AG04450 (cell line): Measurements from ENCODE around the gene TNIK. TPM values are rescaled to one million over a fixed set of nuclear protein-coding genes. Genes with fewer than 3 reads are reported as not detected.

Source experiments
- CTCF ChIA-PET: fragments of 300-600, 350-600 bp; formaldehyde crosslinking; extraction: SDS; loops from one replicate; lab custom pipeline; 2022; ENCODE audit warnings: antibody characterized with exemption, inconsistent platforms; lab: Charles Lee
- POLR2A ChIA-PET: fragments of 350-600 bp; formaldehyde crosslinking; extraction: SDS; loops from one replicate; lab custom pipeline; 2021; ENCODE audit warnings: antibody characterized with exemption, inconsistent platforms; lab: Yijun Ruan, JAX
- DNase-seq: peaks from one replicate; pipeline ENCODE4 v3.0.0-alpha.2; 2011; ENCODE audit warnings: low read depth, low spot score
- H3K27ac ChIP-seq: one replicate; pipeline ENCODE4 v1.5.1; 2012; ENCODE audit warnings: low read depth, low read length, control low read depth
- H3K27me3 ChIP-seq: one replicate; pipeline ENCODE4 v1.6.0; 2012; ENCODE audit warnings: low read length; ENCODE audit not compliant: control insufficient read depth, insufficient read depth
- H3K4me3 ChIP-seq: 2 replicates; pipeline ENCODE4 v1.5.1; 2011; ENCODE audit warnings: mild to moderate bottlenecking, low read depth, low read length, control low read depth
- H3K9me3 ChIP-seq: 2 replicates; pipeline ENCODE4 v1.5.1; 2012; ENCODE audit warnings: low read length; ENCODE audit not compliant: control insufficient read depth, insufficient read depth
- polyA plus RNA-seq: library from polyadenylated mRNA; depleted of rRNA; stranded (reverse); fragments of >200 nt; gene quantifications from 2 replicates; pipeline ENCODE4 v1.2.3, GENCODE V29; 2011
- TF ChIP-seq, protein P1 (sequence below): IDR thresholded peaks from 2 replicates; pipeline ENCODE4 v1.5.1; 2011; ENCODE audit warnings: low read depth, low read length, control low read depth, inconsistent platforms

TNIK gene
- polyA plus RNA-seq, 1 experiment = 9.0 TPM

DNA sequence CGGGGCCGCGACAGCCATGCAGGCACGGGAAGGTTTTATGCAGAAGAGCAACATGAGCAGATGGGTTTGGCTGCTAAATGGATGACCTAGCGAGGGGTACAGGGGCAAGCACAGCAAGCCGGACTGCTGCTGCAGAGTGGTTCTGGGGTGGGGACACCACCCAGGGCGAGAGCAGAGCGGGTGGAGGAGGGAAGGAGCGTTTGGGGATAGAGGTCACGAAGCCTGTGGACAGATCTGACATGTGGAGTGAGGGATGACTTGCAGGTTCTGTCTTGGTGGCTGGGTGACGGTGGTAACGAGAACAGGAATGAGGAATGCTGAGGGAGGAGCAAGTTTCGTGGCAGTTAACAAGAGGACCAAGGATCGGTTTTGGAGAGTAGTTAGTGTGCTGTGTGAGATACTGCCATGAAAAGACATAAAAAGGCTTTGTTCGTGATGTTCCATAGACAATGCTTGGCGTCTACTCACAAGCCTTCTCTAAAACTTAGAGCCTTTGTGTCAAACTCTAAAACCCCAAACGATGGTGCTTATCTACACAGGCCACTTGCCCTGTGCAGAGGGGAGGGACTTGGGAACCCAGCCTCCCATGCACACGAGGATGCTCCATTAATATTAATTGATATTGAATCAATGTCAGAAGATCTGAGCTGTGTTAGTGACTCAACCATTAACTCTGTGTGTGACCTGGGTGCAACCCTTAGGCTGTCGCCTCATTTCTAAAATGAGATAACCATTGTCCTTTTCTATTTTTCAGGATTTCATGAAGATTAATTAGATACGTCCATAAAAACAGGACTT lies 301.0 kb downstream of the TNIK start:
- no peak for DNase-seq
- no peaks in the 10 kb centered on the region for H3K27me3 ChIP-seq
- ChIA-PET POLR2A (interaction anchor here (0.6 kb wide), 1 partner anchor 11 kb away, joined by 3 read pairs; no protein-coding TSS in a partner anchor), CTCF (no interaction called here)
- H3K4me3 ChIP-seq = no peak overlapping the region
- TF ChIP-seq, protein P1, sequence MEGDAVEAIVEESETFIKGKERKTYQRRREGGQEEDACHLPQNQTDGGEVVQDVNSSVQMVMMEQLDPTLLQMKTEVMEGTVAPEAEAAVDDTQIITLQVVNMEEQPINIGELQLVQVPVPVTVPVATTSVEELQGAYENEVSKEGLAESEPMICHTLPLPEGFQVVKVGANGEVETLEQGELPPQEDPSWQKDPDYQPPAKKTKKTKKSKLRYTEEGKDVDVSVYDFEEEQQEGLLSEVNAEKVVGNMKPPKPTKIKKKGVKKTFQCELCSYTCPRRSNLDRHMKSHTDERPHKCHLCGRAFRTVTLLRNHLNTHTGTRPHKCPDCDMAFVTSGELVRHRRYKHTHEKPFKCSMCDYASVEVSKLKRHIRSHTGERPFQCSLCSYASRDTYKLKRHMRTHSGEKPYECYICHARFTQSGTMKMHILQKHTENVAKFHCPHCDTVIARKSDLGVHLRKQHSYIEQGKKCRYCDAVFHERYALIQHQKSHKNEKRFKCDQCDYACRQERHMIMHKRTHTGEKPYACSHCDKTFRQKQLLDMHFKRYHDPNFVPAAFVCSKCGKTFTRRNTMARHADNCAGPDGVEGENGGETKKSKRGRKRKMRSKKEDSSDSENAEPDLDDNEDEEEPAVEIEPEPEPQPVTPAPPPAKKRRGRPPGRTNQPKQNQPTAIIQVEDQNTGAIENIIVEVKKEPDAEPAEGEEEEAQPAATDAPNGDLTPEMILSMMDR = no peak
- no peak overlapping the region for H3K27ac ChIP-seq
- H3K9me3 ChIP-seq = peaks cover 3% of the 10 kb centered on the region; the same call in 1 of the 2 replicates

DNA sequence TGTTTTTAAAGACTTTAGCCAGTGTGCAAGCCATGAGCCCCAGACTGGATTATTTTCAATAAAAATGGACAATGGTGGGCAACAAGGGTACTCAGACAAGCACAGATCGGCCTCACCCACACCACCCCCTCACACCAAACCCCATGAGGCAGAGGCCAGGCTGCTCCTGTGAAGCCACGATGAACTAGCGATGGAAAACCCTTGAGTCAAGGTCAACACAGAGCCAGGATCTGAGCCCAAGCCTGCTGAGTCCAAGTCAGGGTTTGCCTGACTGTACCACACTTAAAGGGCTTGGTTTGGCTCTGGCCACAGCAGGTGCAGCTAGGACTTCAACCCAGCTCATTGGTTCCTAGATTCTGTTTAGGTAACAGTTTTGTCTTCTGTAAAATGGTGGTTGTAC lies 302.2 kb downstream of the TNIK start:
- no peak overlapping the region for H3K4me3 ChIP-seq
- CTCF ChIA-PET = interaction anchor here (1.1 to 1.3 kb wide), 3 partner anchors 38 to 408 kb away, joined by 3 read pairs; no protein-coding TSS in a partner anchor
- TF ChIP-seq, protein P1 = no peak
- DNase-seq = no peak
- H3K27me3 ChIP-seq = no peaks in the 10 kb centered on the region
- H3K27ac ChIP-seq = no peak overlapping the region
- POLR2A ChIA-PET = no interaction called here
- H3K9me3 ChIP-seq = peaks cover 2% of the 10 kb centered on the region; the same call in 1 of the 2 replicates

DNA sequence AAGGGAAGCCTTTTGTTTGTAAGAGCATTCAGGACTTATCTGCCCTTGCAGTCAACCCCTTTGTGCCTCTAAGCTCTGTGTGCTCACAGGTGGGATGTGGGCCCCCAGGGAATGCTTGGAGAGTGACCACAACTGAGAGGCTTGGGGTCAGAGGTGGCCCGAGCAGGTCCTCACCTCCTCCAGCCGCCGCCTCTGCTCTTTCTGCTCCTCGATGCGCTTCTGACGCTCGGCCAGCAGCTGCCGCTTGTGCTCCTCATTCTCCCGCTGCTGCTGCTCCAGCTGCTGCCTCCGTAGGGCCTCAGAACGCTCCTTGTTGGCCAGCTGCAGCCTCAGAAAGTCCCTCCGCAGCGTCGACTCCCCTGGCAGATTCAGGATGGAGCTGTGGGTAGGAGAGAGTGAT lies 302.9 kb downstream of the TNIK start:
- no peak overlapping the region for H3K4me3 ChIP-seq
- ChIA-PET CTCF (interaction anchor here (1.1 to 1.3 kb wide), 3 partner anchors 39 to 409 kb away, joined by 3 read pairs; no protein-coding TSS in a partner anchor), POLR2A (no interaction called here)
- TF ChIP-seq, protein P1 = peak; percentile 19
- DNase-seq = no peak
- no peak overlapping the region for H3K27ac ChIP-seq
- no peaks in the 10 kb centered on the region for H3K9me3 ChIP-seq
- H3K27me3 ChIP-seq = no peaks in the 10 kb centered on the region

DNA sequence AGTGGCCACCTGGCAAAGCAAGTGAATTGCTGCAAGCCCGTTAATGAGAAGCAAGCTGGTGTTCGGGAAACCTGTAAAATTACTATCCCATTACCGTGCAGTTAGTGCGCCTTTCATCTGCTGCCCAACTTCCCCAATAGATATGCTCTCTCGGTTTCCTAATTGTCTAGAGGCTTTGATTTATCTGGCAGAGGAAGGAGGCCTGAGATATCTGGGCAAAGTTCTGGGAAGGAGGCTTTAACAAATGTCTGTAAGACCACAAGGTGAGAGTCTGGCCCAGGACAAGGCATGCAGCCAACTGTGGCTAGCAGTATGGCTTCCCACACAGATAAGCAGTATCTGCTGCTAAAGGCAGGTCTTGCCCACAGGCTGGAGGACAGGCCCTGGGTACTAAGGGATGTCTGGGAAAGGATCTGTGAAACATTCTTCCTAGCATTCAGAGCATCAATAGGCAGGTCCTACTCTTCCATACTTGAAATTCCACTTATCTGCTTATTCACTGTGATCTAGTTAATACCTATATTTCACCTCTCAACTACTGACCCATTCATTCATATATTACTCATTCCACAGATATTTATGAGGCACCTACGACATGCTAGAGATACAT lies 303.7 kb downstream of the TNIK start:
- POLR2A ChIA-PET = no interaction called here
- TF ChIP-seq, protein P1 = no peak
- CTCF ChIA-PET = no interaction called here
- Histone ChIP-seq H3K4me3 (no peak overlapping the region), H3K27ac (no peak overlapping the region), H3K9me3 (no peaks in the 10 kb centered on the region), H3K27me3 (no peaks in the 10 kb centered on the region)
- DNase-seq = no peak

DNA sequence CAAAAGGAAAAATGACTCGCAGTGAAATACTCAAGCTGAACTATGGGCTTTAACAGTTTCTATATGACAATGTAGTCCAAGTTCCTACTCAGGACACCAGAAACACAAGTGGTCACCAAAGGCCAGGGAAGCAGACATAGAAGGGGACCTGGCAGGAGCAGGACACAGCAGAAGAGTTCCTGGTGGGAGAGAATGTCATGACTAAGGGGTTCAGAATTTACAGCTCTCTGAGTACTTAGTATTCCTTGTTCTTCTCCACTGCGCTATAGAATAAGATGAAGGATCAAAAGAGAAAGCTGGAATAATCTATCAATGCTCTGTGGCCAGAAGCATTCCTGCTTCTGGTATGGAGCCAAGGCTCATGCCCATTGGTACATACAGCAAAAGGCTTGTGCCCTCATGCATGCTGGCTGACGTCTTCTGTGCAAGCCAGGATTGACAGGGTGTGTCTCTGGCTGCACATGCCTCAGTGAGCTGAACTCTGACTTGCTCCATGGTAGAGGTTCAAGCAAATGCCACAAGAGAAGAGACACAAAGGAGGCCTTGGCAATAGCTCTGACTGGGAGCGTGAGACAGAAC lies 305.0 kb downstream of the TNIK start:
- Histone ChIP-seq H3K4me3 (no peak overlapping the region), H3K27ac (no peak overlapping the region), H3K9me3 (no peaks in the 10 kb centered on the region), H3K27me3 (no peaks in the 10 kb centered on the region)
- DNase-seq = no peak
- POLR2A ChIA-PET = no interaction called here
- TF ChIP-seq, protein P1 = no peak
- CTCF ChIA-PET = interaction anchor here (0.5 to 1.4 kb wide), 3 partner anchors 404 to 1468 kb away, joined by 4 to 6 read pairs (median 5); no protein-coding TSS in a partner anchor
